SK-N-MC (cell line): ENCODE results near the gene COL4A3.
A peak's percentile ranks its signal among the peaks of the same experiment; 100 is the strongest.
"Not testable (repeated sequence)": the region's sequence is repeated elsewhere in the genome, so short reads cannot be mapped to it uniquely, and the experiment has no call there.

Experiments
- DNase-seq: peaks from one replicate; pipeline ENCODE4 v3.0.0-alpha.2; 2011; ENCODE audit warnings: low read depth, low spot score
- H3K27ac ChIP-seq: fragments of 200-600 bp; sonication (generic); 2 replicates; pipeline ENCODE4 v1.5.1; 2016; ENCODE audit warnings: mixed run types
- H3K36me3 ChIP-seq: fragments of 200-600 bp; sonication (generic); 2 replicates; pipeline ENCODE4 v1.6.1; 2017; ENCODE audit warnings: antibody characterized with exemption, low read length, mixed read lengths; ENCODE audit not compliant: insufficient read depth
- H3K4me3 ChIP-seq: fragments of 200-600 bp; sonication (generic); 2 replicates; pipeline ENCODE4 v1.5.1; 2016
- H3K9ac ChIP-seq: fragments of 200-600 bp; sonication (generic); 2 replicates; pipeline ENCODE4 v1.8.0; 2017; ENCODE audit warnings: mixed run types, mixed read lengths; ENCODE audit not compliant: insufficient read length
- H3K9me3 ChIP-seq: fragments of 200-600 bp; sonication (generic); 2 replicates; pipeline ENCODE4 v1.6.1; 2017; ENCODE audit warnings: low read depth, mild to moderate bottlenecking, antibody characterized with exemption, low read length, moderate library complexity, mixed read lengths
- EZH2 ChIP-seq: fragments of 200-600 bp; sonication (generic); IDR thresholded peaks from one replicate; pipeline ENCODE4 v1.6.1; 2017; ENCODE audit warnings: antibody characterized with exemption
- FOXP2 ChIP-seq: optimal IDR thresholded peaks from 2 replicates; pipeline ENCODE3; 2011; ENCODE audit warnings: mild to moderate bottlenecking, moderate library complexity; ENCODE audit not compliant: insufficient read depth; ENCODE audit errors: extremely low read length, control extremely low read depth
- POLR2AphosphoS5 ChIP-seq: IDR thresholded peaks from 2 replicates; pipeline ENCODE4 v1.6.1; 2012; ENCODE audit warnings: mild to moderate bottlenecking, low read depth, low read length, borderline replicate concordance

The COL4A3 gene

DNA sequence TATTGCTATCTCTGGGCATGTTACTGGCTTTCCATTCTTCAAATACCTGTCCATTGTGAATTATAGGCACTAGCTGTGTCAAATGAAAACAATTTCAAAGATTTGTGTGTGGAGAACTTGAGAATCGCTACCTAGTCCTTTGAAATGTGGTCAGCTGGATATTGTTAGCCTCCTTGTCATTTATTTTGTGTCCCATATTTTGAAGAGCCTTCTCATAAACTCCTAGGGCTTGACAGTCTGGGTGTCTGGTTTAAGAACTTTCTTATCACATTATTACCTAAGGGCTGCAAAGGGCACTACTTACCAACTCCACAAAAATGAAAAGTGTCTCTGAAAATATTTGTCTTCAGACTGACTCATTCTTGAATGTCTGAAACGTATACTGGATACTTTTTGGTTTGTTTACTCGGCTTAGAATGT lies 50.2 kb downstream of the COL4A3 start:
- no peak for TF ChIP-seq EZH2
- no peak for TF ChIP-seq POLR2AphosphoS5
- TF ChIP-seq FOXP2 = no peak
- Histone ChIP-seq H3K9me3 (no peaks in the 10 kb centered on the region), H3K4me3 (no peak overlapping the region), H3K36me3 (no peaks in the 10 kb centered on the region), H3K27ac (no peak overlapping the region), H3K9ac (no peak overlapping the region)
- DNase-seq = no peak

DNA sequence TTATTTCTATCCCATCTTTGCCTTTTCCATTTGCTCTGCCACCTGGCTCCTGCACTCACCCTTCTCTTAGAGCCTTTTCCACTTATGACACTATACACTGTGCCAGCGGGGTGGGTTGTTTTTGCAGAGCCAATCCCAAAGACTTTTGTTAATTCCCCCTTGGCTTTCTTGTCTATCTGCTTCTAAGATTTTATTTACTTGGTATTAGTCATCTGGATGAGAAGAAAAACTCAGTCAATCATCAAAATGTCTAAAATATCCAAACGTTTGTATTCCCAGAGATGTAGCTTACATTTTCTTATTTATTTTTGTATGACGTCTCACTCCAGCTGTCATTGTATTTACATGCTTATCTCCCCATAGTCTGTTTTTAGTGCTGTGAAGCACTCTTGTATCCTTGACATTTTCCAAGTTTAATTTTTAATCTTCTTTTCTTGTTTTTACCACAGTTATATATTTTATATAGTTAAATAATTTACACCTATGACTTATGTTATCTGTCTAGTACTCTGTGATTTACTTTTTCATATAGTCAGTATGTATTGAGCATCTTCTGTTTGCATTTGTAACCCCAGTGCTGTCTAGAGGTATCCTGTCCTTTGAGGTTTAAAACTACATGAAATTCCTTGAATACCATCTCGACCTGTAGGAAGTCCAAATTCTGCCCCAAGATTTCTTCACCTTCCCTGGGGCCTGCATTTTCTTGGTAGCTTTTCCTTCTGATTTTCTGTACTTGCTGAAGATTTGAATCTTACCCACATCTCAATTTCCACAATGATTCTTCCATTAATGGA lies 55.1 kb downstream of the COL4A3 start:
- no peak overlapping the region for H3K27ac ChIP-seq

DNA sequence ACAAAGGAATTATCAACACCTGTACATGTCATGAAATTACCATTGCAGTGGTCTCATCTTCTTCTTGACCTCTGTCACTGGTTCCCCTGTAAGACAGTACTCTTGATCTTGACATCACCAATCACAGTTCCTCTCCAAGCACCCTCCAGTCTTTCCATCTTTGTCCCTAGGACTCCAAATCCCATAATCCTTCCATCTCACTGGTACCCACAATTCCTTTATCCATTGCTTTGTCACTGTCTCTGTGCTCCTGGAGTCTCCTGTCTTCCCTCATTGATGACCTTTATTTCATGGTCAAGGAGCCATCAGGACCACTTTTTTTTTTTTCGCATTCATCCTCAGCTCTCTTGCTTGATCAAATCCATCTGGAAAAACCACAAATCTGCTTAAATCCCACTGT lies 56.7 kb downstream of the COL4A3 start:
- Histone ChIP-seq H3K9me3 (no peaks in the 10 kb centered on the region), H3K4me3 (no peak overlapping the region), H3K9ac (no peak overlapping the region), H3K36me3 (no peaks in the 10 kb centered on the region), H3K27ac (no peak overlapping the region)
- DNase-seq = no peak
- no peak for TF ChIP-seq EZH2
- no peak for TF ChIP-seq FOXP2
- TF ChIP-seq POLR2AphosphoS5 = no peak

More for the DNA sequence above, 55.1 kb downstream of the COL4A3 start:
- TF ChIP-seq FOXP2 (no peak), EZH2 (no peak), POLR2AphosphoS5 (no peak)
- no peaks in the 10 kb centered on the region for H3K9me3 ChIP-seq
- no peak for DNase-seq
- H3K9ac ChIP-seq = no peak overlapping the region
- no peak overlapping the region for H3K4me3 ChIP-seq
- H3K36me3 ChIP-seq = no peaks in the 10 kb centered on the region

DNA sequence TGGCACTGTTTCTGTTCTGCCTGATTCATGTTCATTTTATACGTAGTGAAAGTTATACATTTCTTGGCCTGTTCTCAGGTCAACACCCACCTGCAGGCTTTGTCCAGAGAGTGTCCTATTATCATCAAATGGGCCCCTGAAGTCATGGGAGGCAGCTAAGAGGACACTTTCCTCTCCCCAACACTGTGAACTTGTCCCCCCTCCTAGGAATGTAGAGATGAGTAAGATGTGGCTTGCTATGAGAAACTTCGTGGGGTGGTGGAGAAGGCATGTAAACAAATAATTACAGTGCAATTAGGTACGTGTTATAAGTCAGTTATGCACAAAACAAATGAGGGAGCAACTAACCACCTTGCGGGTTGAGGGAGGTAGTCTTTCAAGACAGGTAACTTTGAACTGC lies 57.9 kb downstream of the COL4A3 start:
- no peak overlapping the region for H3K27ac ChIP-seq
- no peak overlapping the region for H3K9ac ChIP-seq
- TF ChIP-seq FOXP2 (no peak), POLR2AphosphoS5 (no peak), EZH2 (no peak)
- no peak overlapping the region for H3K4me3 ChIP-seq
- DNase-seq = no peak
- no peaks in the 10 kb centered on the region for H3K9me3 ChIP-seq
- no peaks in the 10 kb centered on the region for H3K36me3 ChIP-seq

DNA sequence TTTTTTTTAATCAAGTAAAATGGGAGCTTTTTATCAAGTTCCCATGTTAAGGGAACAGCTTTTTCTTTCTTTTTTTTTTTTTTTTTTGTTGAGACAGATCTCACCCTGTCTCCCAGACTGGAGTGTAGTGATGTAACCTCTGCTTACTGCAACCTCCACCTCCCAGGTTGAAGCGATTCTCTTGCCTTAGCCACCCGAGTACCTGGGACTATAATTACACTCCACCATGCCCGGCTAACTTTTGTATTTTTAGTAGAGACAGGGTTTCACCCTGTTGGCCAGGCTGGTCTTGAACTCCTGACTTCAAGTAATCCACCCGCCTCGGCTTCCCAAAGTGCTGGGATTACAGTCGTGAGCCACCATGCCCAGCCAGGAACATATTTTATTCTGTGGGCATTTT lies 61.2 kb downstream of the COL4A3 start:
- not testable (repeated sequence) for H3K27ac ChIP-seq, DNase-seq, H3K4me3 ChIP-seq, H3K36me3 ChIP-seq, H3K9ac ChIP-seq, H3K9me3 ChIP-seq

DNA sequence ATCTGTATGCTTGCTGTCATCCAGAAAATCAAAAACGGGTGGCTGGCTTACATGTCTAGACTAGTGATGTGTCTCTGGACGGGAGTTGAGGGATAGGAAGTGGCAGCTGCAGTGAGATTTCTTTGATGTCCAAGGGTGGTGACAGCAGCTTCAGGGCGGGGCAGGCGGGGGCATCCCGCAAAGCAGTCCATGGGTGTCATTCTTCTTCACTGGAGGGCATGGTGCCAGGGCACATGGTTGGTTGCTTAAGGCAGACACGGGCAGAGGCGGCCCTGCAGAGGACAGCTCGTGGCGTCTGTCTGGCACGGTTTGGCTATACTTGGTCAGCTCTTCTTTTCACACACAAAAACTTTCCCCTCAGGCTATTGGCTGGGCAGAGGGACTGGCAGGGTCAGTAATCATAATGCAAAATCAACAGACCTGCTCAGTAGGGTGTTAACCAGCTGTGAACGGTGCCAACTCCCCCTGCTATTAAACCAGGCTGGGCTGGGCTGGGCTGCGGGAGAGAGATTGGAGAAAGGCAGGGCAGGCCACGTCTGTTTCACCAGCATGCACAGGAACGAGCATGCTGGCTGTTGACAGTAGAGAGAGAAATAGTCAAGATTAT lies 63.7 kb downstream of the COL4A3 start:
- H3K36me3 ChIP-seq = no peaks in the 10 kb centered on the region
- DNase-seq = no peak
- no peak overlapping the region for H3K9ac ChIP-seq
- no peak overlapping the region for H3K27ac ChIP-seq
- no peaks in the 10 kb centered on the region for H3K9me3 ChIP-seq
- TF ChIP-seq FOXP2 = no peak
- no peak for TF ChIP-seq POLR2AphosphoS5
- no peak for TF ChIP-seq EZH2
- no peak overlapping the region for H3K4me3 ChIP-seq

DNA sequence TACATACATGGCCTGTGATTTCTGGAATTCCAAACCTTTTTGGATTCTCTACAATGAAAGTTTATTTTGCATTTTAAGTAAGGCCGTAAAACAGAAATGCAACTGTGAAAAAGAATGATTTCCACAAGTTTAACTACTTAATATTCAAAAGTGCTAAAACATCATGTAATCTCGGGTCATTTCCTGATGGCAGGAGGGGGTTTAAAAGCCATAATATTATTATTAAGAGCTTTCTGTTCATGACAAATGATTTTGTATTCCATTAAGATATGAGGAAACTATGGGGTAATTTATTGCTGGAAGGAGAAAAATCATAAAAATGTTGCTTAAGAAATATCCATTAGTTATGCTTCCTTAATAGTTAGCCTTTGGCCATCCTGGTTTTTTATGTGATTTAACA lies 65.7 kb downstream of the COL4A3 start:
- no peak overlapping the region for H3K9ac ChIP-seq
- TF ChIP-seq POLR2AphosphoS5 (no peak), EZH2 (no peak), FOXP2 (no peak)

DNA sequence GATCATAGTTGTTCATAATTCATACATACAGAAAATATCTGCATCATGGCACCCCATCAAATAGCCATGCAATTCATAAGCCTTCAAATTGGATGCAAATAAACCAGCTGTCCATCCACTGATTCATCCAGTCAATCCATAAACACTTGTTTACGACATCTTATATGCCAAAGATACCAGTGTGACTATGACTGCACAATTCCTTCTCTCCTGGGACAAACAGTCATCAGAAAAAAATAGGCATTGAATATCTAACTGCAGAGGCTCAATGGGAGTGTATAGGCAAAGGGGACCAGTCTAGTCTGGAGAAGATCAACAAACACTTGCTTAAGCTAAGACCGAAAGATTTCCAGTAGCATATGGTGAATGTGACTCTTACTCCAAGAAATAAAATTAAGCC lies 70.0 kb downstream of the COL4A3 start:
- Histone ChIP-seq H3K27ac (no peak overlapping the region), H3K36me3 (no peaks in the 10 kb centered on the region), H3K9ac (no peak overlapping the region), H3K4me3 (no peak overlapping the region), H3K9me3 (no peaks in the 10 kb centered on the region)
- TF ChIP-seq EZH2 (no peak), POLR2AphosphoS5 (no peak), FOXP2 (no peak)
- no peak for DNase-seq

More for the DNA sequence above, 65.7 kb downstream of the COL4A3 start:
- H3K4me3 ChIP-seq = 0 out of 2 replicates have a peak overlapping the region, but pooled peaks have one; percentile 7
- no peaks in the 10 kb centered on the region for H3K9me3 ChIP-seq
- DNase-seq = peak; percentile 78
- H3K36me3 ChIP-seq = no peaks in the 10 kb centered on the region
- H3K27ac ChIP-seq = no peak overlapping the region

DNA sequence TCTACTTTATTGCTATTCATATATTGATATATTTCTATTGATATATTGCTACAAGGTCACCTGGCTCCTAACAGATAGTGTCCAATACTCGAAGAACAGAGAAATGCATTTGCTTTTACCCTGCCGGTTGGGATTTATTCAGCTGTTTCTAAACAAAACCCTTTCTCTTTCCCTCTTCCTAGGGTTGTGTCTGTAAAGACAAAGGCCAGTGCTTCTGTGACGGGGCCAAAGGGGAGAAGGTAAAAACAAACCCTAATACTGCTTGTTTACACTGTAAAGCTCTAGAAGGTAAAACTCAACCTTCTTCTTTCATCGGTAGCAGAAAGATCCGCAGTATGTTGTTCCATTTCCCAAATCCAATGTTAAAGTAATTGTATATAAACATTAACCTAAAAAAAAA lies 73.4 kb downstream of the COL4A3 start:
- H3K9ac ChIP-seq = no peak overlapping the region
- no peak overlapping the region for H3K27ac ChIP-seq
- H3K36me3 ChIP-seq = no peaks in the 10 kb centered on the region
- no peak overlapping the region for H3K4me3 ChIP-seq
- TF ChIP-seq EZH2 (no peak), FOXP2 (no peak), POLR2AphosphoS5 (no peak)
- no peak for DNase-seq
- H3K9me3 ChIP-seq = no peaks in the 10 kb centered on the region
